Activated CD4-positive, alpha-beta T cell treated with anti-CD3 and anti-CD28 coated beads for 24 hours (primary cell): Measurements from ENCODE around the gene OTUD7B.
"Not testable (repeated sequence)": the region's sequence is repeated elsewhere in the genome, so short reads cannot be mapped to it uniquely, and the experiment has no call there.

ENCODE experiments used
- DNase-seq, 2 donors: peaks; one replicate each; pipeline ENCODE4 v3.0.0-alpha.2; 2020; ENCODE audit warnings: low read depth in 2 of 2

The OTUD7B gene

DNA sequence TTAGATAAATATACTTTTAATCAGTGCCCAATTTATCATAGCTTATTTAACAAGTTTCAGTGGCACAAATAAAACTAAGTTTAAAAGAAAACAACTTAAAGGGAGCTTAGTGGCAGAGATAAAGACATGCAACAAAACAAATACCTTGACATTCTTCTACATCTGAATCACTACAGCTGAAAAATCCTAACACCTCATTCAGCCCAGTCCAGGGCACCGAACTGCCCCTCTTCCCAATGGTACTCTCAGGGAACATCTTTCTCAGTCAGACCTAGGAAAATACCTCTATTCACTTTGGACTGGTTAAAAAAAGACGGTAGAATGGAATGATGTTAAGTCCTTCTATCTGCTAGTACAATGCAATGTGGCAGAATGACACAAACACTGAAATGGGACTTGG is 8.3 kb downstream of the OTUD7B start:
- DNase-seq = no peak

DNA sequence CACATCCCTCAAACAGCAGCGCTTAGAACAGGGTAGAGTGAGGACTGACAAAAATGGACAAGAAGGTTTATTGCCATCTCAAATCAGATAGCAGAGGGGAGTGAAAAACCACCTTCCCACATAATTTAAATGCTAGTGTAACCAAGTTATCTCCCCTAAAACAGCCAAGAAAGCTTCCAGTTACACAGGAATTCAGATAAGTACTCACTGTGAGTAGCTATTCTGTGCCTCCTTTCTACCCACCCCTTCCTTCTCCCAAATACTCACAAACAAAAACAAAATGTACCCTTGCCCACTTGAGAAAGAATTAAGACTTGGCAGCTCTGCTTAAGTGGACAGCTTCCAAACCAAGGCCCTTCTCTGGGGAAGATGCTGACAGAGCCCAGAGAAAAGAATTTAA is 9.1 kb downstream of the OTUD7B start:
- DNase-seq = no peak

GRCh38 chr1:149997585-149998262 is 12.8 kb downstream of the OTUD7B start:
- DNase-seq = no peak

DNA sequence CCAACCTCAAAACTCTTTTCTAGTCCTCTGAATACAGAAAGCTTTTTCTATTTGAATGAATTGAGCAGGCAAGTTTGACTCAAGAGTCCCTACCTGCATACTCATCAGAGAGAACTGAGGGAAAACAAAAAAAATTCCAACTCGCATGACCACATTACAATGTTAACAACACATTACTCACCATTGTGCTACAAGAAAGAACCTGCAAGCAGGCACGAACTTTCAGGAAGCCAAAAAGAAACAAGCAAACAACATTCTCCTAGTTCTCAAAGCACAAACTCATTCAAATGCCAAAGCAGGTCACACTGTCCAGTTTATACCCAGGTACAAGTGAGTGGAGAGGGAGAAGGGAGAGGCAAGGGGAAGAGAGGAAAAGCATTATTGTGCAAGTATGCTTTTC is 14.6 kb downstream of the OTUD7B start:
- no peak for DNase-seq

DNA sequence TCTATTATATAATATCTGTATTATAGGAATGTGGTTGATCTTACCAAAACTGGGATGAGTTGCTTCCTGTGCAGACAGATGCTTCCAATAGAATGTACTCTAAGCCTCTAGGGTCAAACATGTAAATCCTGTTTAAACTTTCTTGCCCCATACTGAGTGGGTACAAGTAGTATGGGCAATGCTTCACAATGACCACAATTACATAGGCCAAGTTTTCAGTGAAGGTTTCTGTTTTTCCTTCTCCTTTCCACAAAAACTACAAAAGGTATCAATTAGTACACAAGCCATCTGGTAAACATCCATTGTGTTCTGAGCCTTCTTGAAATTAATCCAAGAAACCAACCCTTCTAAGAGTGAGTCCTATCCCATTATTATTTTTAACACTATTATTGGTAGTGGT is 16.8 kb downstream of the OTUD7B start:
- no peak for DNase-seq

- DNase-seq = no peak
Observed at GRCh38 chr1:149993181-149993580, 17.3 kb downstream of the OTUD7B start.

- no peak for DNase-seq
Observed at GRCh38 chr1:149987297-149987595, 23.3 kb downstream of the OTUD7B start.

DNA sequence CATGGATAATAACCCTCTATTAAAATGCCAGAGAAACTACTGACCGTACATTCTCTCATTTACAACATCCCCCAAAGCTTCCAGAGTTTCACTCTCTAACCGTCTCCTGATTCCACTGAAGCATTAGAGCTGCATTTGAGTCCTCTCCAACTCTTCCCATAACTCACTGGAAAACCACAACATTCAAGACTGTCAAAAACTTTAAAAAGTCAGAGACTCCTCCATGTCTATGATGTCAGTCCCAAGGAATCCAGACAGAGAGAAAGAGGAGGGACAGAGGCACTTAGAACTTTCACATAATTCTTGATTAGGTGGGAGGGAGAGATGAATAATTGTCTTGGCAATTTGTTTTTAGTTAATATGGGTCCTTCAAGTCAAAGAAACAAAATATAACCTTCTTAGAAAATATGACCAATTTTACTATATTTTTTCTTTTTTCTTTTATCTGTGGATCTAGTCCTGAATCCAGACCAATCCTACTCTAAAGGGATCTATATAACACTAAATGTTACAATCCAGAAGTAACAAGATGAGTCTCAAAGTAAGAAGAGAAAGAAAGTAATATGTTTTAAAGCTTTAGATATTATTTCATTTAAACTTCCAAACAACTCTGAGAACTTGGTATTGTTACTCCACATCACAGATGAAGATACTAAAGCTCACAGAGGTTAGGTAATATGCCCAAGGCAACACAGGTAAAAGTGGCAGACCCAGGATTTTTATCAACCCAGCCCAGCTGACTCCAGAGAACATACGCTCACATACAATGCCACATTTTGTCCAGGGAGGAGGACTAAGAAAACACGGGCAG is 23.8 kb downstream of the OTUD7B start:
- DNase-seq = no peak

DNA sequence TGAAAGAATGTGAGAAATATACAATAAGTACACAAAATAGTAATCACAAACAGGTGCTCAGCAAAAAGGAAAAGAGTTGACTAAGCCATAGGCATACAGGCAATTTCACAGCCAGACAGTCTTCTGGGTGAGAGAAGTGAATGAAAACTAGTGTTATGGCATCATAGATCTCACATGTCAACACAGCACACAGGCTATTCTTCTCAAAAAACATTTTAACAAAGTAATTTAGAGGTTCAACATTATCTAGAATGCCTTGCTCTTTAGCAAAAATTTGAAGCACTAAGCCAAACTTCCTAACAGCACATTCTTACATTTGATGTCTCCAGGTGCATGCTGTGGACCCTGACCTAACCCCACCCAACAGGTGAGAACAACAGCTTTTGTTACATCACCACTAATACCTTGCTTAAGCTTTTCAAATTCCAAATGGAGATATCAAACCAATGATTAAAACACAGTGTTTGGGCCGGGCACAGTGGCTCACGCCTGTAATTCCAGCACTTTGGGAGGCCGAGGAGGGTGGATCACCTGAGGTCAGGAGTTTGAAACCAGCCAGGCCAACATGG is 30.5 kb downstream of the OTUD7B start:
- DNase-seq = no peak

DNA sequence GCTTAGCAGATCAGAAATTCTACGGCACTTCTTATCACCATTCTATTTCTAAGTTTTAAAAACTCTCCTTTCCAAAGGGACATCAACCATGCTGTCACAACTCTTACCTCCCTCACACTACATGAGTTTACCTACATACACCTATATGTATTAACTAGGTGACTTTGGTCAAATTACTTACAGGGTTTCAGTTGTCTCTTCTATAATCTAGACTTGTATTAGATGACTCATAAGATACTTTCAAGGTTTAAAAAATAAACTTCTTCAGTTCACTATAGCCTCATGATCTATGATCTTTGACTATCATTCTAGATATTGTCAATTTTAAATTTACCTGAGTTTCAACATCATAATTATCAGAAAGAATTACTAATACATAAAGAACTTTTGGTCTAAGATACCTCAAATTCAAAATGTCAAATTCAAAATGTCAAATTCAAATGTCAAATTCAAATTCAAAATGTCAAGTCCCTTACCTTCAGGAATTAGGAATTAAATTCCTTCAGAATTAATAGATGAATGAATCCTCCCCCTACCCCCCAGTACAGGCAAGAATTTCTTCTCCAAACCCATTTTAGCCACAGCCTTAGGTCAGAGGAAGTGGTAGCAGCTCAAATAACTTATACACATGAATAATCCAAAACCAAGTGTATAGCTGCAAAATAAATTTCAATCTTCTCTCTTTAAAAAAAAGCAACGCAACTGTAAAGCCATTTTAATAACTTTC is 31.1 kb downstream of the OTUD7B start:
- no peak for DNase-seq

DNA sequence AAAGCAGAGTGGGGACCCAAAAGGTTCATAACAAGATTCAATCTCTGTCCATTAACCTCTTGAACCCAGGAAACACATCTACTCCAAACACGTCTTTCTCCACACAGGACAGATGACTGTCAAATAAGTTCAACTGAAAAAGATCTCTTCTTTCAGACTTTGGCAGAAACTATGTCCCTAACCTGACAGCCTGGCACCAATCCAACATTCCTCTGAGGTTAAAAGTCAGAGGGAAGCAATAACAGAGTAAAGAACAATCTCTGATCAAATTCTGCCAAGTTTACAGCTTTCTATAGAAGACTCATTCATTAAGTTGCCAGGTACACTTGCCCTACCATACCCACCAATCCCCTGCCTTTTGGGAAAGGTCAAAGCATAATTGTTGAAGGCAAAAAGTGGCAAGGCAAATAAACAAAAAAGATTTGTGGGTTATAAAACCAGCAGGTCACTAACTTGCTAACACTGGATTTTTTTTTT is 31.9 kb downstream of the OTUD7B start:
- no peak for DNase-seq

DNA sequence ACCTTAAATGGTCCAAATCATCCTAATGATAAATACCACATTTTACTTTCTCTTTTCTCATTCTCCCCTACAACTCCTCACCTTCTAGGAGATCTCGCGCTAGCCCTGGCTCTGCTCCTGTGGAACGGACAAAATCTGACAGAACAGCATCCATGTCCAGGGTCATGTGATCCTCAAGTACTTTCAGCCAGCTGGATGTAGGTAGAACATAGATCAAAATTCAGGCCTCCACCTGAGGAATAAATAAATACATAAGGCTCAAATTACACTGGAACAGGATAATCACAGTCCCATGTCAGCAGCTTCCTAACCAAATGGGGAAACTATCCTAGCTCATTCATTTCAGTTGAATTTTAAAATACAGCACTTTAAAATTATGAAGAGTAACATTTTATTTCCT is 33.2 kb downstream of the OTUD7B start:
- no peak for DNase-seq

GRCh38 chr1:149972547-149972946 is 38.0 kb downstream of the OTUD7B start:
- no peak for DNase-seq

DNA sequence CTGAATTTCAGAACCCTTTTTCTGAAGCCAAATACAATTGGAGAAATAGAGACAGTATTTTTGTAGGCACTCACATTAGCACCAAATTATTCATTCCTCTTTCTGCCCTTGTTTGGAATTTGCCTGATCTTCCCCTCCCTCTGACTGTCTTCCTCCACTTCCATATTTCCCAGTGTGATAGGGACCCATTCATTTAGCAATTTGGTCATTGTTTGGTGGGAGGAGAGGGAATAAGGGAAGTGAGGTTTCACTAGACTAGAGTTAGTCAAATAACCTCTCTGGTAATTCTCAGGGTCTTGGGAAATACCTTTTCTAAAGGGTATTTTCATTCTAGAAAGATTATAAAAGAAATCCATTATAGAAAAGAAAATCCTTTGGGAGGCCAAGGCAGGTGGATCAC is 42.9 kb downstream of the OTUD7B start:
- no peak for DNase-seq

- no peak for DNase-seq
Observed at GRCh38 chr1:149967041-149967440, 43.5 kb downstream of the OTUD7B start.

GRCh38 chr1:149966405-149966804 is 44.1 kb downstream of the OTUD7B start:
- no peak for DNase-seq

GRCh38 chr1:149965440-149965839 is 45.1 kb downstream of the OTUD7B start:
- DNase-seq = no peak

- no peak for DNase-seq
Observed at GRCh38 chr1:149963358-149963757, 47.2 kb downstream of the OTUD7B start.

GRCh38 chr1:149962736-149963135 is 47.8 kb downstream of the OTUD7B start:
- DNase-seq = no peak

DNA sequence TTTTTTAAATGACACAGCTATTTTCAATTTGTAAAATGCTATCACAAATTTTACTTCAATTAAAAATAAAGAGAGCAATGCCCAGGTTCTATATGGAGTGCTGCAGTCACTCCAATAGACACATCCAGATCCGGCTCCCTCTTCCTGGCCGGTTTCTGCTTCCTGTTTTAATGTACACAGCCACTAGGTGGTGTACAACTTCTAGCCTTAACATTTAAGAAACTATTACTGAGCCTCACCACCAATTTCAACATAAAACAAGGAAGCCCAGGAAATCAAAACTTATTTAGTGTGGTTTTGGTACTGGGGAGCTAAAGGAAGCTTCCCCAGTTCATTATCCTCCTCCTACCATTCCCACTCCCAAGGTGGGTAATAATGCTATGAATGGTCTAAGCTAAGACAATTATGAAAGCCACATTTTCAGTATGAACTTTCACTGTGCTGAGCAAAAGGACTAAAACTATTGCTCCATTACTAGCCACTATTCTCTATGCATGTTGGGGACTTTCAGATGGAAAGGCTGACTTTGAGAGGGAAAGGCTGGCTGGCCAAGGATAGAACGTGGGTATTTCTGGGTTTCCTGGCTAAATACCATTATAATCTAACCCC is 48.4 kb downstream of the OTUD7B start:
- DNase-seq = peak in 1 of 2 donors; percentile 27

- DNase-seq = not testable (repeated sequence)
Observed at GRCh38 chr1:149957548-149957947, 53.0 kb downstream of the OTUD7B start.

DNA sequence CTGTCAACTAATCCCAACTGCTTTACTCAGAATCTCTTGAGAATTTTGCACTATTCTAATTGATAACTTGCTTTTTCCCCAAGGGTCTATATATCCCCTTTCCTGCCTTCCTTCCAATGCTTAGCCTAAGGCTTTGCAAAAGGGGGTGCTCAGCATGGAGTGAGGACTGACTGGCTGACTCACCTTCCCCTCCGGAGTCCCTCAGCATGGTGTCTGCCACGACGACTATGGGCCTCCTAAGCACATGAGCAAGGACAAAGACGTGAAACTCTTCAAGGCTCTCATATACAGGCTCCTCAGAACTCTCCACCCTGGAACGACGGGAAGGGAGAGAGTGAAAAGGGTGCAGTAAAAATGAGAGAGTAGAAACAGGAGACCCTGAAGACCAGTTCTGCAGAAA is 60.6 kb downstream of the OTUD7B start:
- DNase-seq = no peak
